Neural crest cell (in vitro differentiated cells): Measurements from ENCODE around the gene CALML6. TPM values are rescaled to one million over a fixed set of nuclear protein-coding genes. Genes with fewer than 3 reads are reported as not detected.

Source experiments
- DNase-seq: peaks from one replicate; pipeline ENCODE4 v3.0.0; 2021; ENCODE audit warnings: low read depth, mixed read lengths, low spot score
- H3K27ac Mint-ChIP-seq: one replicate; pipeline ENCODE4 v1.8.0; 2021; ENCODE audit warnings: mild to moderate bottlenecking, mixed read lengths; ENCODE audit not compliant: unreplicated experiment
- H3K27me3 Mint-ChIP-seq: 2 replicates; pipeline ENCODE4 v1.8.0; 2021; ENCODE audit warnings: low read depth, mild to moderate bottlenecking, mixed read lengths
- H3K36me3 Mint-ChIP-seq: 2 replicates; pipeline ENCODE4 v1.8.0; 2021; ENCODE audit warnings: low read depth, mild to moderate bottlenecking, mixed read lengths
- H3K4me1 Mint-ChIP-seq: 2 replicates; pipeline ENCODE4 v1.8.0; 2021; ENCODE audit warnings: mixed read lengths
- H3K4me3 Mint-ChIP-seq: one replicate; pipeline ENCODE4 v1.8.0; 2021; ENCODE audit warnings: mild to moderate bottlenecking, mixed read lengths
- H3K9me3 Mint-ChIP-seq: 2 replicates; pipeline ENCODE4 v1.8.0; 2021; ENCODE audit warnings: mixed read lengths
- total RNA-seq: library from RNA; stranded (reverse); gene quantifications from 2 replicates; pipeline ENCODE4 v1.2.1, GENCODE V29; 2021
- TF ChIP-seq, protein P1 (sequence below): fragments of 200-600 bp; sonication (generic); conservative IDR thresholded peaks from 2 replicates; pipeline ENCODE4 v1.5.0; 2021; ENCODE audit warnings: antibody characterized with exemption, mild to moderate bottlenecking

The CALML6 gene
- total RNA-seq, 1 donor from 2014 or later = 0.63 TPM

DNA sequence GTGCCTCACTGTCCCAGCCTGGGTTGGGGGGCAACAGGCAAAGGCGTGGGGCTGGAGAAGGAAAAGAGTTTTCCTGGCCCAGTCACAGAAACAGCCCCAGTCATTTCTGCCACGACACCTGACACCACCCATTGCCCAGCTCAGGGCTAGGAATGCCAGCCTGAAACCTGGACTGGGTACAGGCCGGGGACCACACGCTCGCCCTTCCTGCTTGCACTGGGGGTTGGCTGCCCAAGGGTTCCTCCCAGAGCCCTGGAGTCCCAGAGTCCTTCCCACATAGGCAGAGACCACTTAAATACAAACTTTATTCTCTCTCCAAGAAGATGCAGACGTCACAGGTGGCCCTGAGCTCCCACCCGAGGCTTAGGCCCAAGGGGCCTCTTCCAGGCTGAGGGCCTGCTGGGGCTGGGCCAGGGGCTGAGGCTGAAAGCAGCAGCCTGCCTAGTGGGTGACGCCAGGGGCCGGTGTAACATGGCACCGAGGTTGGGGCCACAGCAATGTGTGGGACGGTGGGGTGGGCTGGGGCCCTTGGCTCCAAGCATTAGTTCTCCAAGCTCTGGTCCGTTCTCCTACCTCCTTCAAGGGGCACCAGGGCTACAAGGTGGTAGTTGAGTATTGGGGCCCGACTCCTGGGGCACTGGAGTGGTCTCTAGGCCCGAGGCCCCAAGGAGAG lies 2.4 kb downstream of the CALML6 start:
- H3K4me3 Mint-ChIP-seq = peak overlapping the region; percentile 41
- H3K36me3 Mint-ChIP-seq = no peaks in the 10 kb centered on the region
- no peaks in the 10 kb centered on the region for H3K27me3 Mint-ChIP-seq
- no peak overlapping the region for H3K27ac Mint-ChIP-seq
- H3K9me3 Mint-ChIP-seq = no peaks in the 10 kb centered on the region
- no peak for DNase-seq
- TF ChIP-seq, protein P1, sequence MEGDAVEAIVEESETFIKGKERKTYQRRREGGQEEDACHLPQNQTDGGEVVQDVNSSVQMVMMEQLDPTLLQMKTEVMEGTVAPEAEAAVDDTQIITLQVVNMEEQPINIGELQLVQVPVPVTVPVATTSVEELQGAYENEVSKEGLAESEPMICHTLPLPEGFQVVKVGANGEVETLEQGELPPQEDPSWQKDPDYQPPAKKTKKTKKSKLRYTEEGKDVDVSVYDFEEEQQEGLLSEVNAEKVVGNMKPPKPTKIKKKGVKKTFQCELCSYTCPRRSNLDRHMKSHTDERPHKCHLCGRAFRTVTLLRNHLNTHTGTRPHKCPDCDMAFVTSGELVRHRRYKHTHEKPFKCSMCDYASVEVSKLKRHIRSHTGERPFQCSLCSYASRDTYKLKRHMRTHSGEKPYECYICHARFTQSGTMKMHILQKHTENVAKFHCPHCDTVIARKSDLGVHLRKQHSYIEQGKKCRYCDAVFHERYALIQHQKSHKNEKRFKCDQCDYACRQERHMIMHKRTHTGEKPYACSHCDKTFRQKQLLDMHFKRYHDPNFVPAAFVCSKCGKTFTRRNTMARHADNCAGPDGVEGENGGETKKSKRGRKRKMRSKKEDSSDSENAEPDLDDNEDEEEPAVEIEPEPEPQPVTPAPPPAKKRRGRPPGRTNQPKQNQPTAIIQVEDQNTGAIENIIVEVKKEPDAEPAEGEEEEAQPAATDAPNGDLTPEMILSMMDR = no peak
- H3K4me1 Mint-ChIP-seq = peaks cover 11% of the 10 kb centered on the region

DNA sequence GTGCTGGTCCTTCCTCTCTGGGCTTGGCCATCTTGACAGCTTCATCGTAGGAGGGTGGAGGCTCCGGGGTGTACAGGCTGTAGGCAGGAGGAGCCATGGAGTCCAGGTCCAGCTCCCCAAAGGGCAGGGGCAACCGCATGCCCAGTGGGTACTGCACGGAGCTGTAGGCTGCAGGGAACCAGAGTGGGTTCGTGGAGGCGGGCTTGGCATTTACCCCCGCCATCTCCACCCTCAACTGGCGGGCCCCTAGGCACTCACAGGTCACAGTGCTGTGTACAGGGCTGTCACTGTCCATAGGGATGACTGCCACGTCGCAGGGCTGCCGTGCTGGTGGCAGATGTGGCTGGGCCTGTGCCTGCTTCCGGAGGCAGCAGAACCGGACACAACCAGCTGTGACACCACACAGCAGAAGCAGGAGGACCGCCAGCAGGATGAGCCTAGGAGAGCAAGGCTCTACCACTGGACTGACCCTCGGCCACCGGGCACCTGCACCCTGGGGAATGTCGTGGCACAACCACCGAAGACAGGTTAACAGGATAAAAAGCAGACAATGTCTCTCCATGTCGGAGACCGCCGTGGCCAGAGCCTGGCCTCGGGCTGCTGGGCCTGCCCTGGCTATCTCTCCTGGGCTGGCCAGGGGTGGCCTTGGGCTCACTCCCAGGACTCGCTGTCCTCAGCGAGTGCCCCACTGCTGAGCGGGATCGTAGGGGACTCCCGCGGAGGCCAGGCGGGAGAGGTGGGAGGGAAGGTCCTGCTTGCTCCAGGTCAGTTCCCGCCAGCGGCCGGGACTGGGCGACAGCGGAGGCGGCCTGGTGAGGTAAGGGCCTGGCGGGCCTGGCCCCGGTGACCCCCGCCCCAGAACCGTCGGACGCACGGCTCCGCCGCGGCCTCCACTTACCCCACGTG lies 3.2 kb downstream of the CALML6 start:
- TF ChIP-seq, protein P1 = no peak
- no peaks in the 10 kb centered on the region for H3K27me3 Mint-ChIP-seq
- H3K4me1 Mint-ChIP-seq = peaks cover 11% of the 10 kb centered on the region
- no peak for DNase-seq
- peak overlapping the region; percentile 50 for H3K27ac Mint-ChIP-seq
- H3K4me3 Mint-ChIP-seq = peak overlapping the region; percentile 41
- H3K9me3 Mint-ChIP-seq = no peaks in the 10 kb centered on the region
- no peaks in the 10 kb centered on the region for H3K36me3 Mint-ChIP-seq

DNA sequence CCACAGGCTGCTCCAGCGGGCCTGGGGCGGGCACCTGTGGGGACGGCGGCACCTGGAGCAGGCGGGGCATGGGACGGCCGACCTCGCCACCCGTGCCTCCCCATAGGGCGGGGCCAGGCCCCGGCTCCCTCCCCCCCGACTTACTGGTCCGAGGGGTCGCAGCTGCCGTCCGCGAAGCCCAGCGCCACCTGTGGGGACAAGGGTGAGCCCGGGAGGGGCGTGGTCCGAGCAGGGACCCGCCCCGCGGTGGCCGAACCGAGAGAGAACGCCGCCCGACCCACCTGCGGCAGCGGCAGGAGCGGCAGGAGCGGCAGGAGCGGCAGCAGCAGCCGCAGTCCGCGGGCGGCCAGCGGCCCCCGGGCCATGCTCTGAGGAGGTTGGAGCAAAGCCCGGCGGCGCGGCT lies 3.8 kb downstream of the CALML6 start, which contains the start of gene TMEM52:
TSS of gene TMEM52 (minus strand) at position 379 of the 403 bp plus-strand sequence. CDS start at position 365, 14 bp downstream.
- Mint-ChIP-seq H3K4me1 (peaks cover 7% of the 10 kb centered on the region), H3K4me3 (peak within 1 kb of the TSS; percentile 82), H3K36me3 (no peaks in the 10 kb centered on the region), H3K9me3 (no peaks in the 10 kb centered on the region), H3K27me3 (no peaks in the 10 kb centered on the region), H3K27ac (peak within 1 kb of the TSS; percentile 50)
- TF ChIP-seq, protein P1 = no peak
- no peak for DNase-seq

DNA sequence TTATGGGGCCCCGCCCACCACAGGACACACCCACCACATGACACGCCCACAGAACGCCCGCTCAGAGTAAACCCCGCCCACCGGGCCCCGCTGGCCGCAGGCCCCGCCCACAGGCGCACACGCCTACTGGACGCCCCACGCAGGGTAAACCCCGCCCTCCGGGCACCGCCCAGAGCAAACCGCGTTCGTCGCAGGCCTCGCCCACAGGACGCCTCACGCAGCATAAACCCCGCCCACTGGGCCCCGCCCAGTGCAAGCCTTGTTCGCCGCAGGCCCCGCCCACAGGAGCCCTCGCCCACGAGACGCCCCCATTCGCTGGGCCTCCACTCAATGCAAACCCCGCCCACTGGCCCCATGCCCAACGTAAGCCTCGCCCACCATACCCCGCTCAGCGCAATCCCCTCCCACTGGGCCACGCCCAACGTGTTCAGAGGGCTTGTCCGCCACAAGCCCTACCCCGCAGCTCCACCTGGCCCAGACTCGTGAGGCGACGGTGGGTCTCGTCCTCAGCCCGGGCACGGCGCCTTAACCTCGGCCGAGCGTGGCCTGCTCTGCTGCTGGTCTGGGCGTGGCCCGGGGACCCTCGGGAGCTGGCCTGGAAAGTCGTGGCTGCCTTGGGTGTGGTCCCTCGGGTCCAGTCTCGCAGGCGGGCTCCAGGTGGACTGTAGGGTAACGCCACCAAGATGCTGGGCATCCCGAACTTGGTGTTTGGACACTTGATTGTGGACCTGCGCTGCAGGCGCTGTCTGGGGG lies 4.4 kb downstream of the CALML6 start:
- Mint-ChIP-seq H3K4me3 (peak overlapping the region; percentile 82), H3K27me3 (no peaks in the 10 kb centered on the region), H3K36me3 (no peaks in the 10 kb centered on the region), H3K4me1 (peaks cover 7% of the 10 kb centered on the region), H3K27ac (no peak overlapping the region), H3K9me3 (no peaks in the 10 kb centered on the region)
- peak; percentile 100 for DNase-seq
- TF ChIP-seq, protein P1 = no peak

DNA sequence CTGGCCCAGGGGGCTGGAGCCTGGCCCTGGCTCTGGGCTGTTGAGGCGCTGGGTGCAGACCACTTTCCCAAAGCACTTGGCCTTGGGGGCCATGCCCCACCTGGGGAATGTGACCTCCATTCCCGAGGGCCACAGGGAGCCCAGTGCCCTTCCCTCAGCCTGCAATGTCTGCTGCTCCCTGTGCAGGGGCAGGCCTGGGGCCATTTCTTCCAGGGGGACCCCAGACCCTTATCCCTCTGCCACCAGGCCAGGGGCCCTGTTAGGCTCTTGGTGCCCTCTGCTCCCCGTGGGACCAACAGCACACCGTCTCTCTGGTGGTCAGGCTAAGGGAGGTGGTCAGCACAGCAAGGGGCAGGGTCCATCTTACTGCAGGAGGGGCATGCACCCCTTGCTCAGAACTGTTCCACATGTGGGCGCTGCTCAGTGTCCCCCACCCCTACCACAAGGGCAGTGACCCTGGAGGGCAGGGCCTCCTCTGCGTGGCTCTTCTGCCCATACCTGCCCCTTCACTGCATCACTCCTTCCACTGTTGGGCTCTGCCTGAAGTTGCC lies 5.1 kb downstream of the CALML6 start:
- Mint-ChIP-seq H3K27ac (no peak overlapping the region), H3K9me3 (no peaks in the 10 kb centered on the region), H3K36me3 (no peaks in the 10 kb centered on the region), H3K27me3 (no peaks in the 10 kb centered on the region), H3K4me3 (no peak overlapping the region), H3K4me1 (peaks cover 7% of the 10 kb centered on the region)
- DNase-seq = no peak
- TF ChIP-seq, protein P1 = no peak
